ENCODE data around the gene DHX34. TPM values are rescaled to one million over a fixed set of nuclear protein-coding genes. Genes with fewer than 3 reads are reported as not detected.

DHX34 gene
- total RNA-seq, 1 experiment from 2014 or later: 38.2 TPM

DNA sequence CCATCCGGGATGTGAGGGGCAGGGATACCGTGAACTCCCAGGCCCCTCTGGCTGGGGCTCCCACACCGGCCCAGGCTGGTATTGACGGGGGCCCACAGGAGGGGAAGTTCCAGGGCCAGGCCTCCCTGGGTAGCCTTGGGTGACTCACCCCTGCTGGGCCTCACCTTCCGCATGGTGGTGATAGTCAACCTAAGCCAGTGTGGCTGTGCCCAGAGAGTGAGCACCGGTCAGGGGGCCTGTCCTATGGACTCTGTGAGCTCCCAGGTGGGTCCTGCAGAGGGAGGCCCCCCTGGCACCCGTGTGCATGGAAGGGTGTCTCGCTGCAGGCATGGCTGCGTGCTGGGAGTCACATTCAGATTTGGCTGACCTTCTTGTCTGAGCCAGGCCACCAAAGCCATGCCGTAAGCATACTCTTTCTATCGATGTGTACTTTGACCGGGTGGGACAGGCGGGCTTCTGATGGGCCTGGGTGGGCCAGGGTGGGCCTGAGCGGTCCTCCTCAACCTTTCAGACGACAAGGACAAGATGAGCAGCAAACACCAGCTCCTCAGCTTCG, 27.6 kb downstream of the DHX34 start:
- H3K27me3 ChIP-seq (ENCODE audit: insufficient read depth, low read length): no peaks in the 10 kb centered on the region
- H2AFZ ChIP-seq (ENCODE audit: low read length): no peak overlapping the region
- Mint-ChIP-seq H3K27ac (no peak overlapping the region), H3K27me3 (ENCODE audit: low read depth) (no peaks in the 10 kb centered on the region), H3K4me3 (no peak overlapping the region), H3K4me1 (no peaks in the 10 kb centered on the region), H3K36me3 (ENCODE audit: insufficient read depth in 1 of 3, low read depth in 3 of 3) (peaks cover 32 to 82% (median 59%) of the 10 kb centered on the region in 3 experiments; a peak in 6 of 7 replicates), H3K9me3 (no peaks in the 10 kb centered on the region)
- no peak overlapping the region for H3K23ac ChIP-seq (ENCODE audit: insufficient read length, low read depth, low read length)
- H3T11ph ChIP-seq (ENCODE audit: low read length): no peak overlapping the region
- H3K9me3 ChIP-seq (ENCODE audit: control insufficient read depth, low read depth, low read length): no peaks in the 10 kb centered on the region
- no peak overlapping the region for H3K4ac ChIP-seq (ENCODE audit: low read depth, low read length)
- H4K8ac ChIP-seq (replicated peaks; ENCODE audit: insufficient read length, low read depth, low read length): no peak overlapping the region
- H3K79me2 ChIP-seq (ENCODE audit: insufficient read depth, low read length): no peaks in the 10 kb centered on the region
- H2BK120ac ChIP-seq (ENCODE audit: low read depth, low read length, poor library complexity, severe bottlenecking): no peak overlapping the region
- no peaks in the 10 kb centered on the region for H3K4me1 ChIP-seq (ENCODE audit: insufficient read depth, low read length)
- no peak overlapping the region for H3K56ac ChIP-seq (ENCODE audit: insufficient read length, low read depth, low read length)
- DNase-seq: no peak
- no peak overlapping the region for H3K4me2 ChIP-seq (ENCODE audit: insufficient read depth, insufficient read length, low read length)
- no peak overlapping the region for H3K14ac ChIP-seq (ENCODE audit: insufficient read depth, low read length)
- H3K79me1 ChIP-seq (ENCODE audit: insufficient read depth, low read depth, low read length, poor library complexity, severe bottlenecking): no peaks in the 10 kb centered on the region
- no peak overlapping the region for H3K27ac ChIP-seq (ENCODE audit: insufficient read length, low read depth, low read length)
- no peak overlapping the region for H3K18ac ChIP-seq (ENCODE audit: insufficient read length, low read depth, low read length)
- no peaks in the 10 kb centered on the region for H4K20me1 ChIP-seq (ENCODE audit: control insufficient read depth, insufficient read depth, insufficient read length)
- H2AK5ac ChIP-seq (ENCODE audit: insufficient read length, low read length): no peak overlapping the region
- H3K23me2 ChIP-seq (ENCODE audit: insufficient read length, low read depth, low read length, poor library complexity, severe bottlenecking): no peaks in the 10 kb centered on the region
- TF ChIP-seq CTCF (conservative IDR thresholded peaks at IDR 0.05): no peak
- H2BK15ac ChIP-seq (ENCODE audit: low read depth, low read length): no peak overlapping the region
- H4K91ac ChIP-seq (ENCODE audit: insufficient read length, low read depth, low read length): no peak overlapping the region
- no peak overlapping the region for H2BK12ac ChIP-seq (ENCODE audit: insufficient read length, low read depth, low read length)
- H4K5ac ChIP-seq (ENCODE audit: insufficient read length, low read depth, low read length): no peak overlapping the region
- no CpG with 5 or more reads among the region's 16 CpGs for WGBS (ENCODE audit: extremely low coverage, insufficient read length, low lambda C conversion rate)
- H2BK20ac ChIP-seq (ENCODE audit: low read depth, low read length, poor library complexity, severe bottlenecking): no peak overlapping the region
- H3K9ac ChIP-seq (ENCODE audit: extremely low read depth, insufficient read length, low read length): no peak overlapping the region
- H2BK5ac ChIP-seq (ENCODE audit: insufficient read length, low read length): no peak overlapping the region
